Keratinocyte (primary cell): ENCODE results near the gene GPC3. TPM values are rescaled to one million over a fixed set of nuclear protein-coding genes. Genes with fewer than 3 reads are reported as not detected.

Source experiments
- DNase-seq: peaks from one replicate; pipeline ENCODE4 v3.0.0-alpha.2; 2011; ENCODE audit warnings: low read depth, missing footprints, low spot score
- FAIRE-seq: peaks from 2 replicates; lab custom pipeline; 2011; peaks lifted over from hg19 to GRCh38; lab: Jason Lieb, UNC
- H2AFZ ChIP-seq: 2 replicates; pipeline ENCODE4 v1.6.0; 2012; ENCODE audit warnings: low read length, control low read depth, inconsistent platforms; ENCODE audit not compliant: control insufficient read depth
- H3K27ac ChIP-seq: 2 replicates; pipeline ENCODE4 v1.5.1; 2011; ENCODE audit warnings: low read length; ENCODE audit not compliant: control insufficient read depth, insufficient read depth
- H3K27me3 ChIP-seq: 3 replicates; pipeline ENCODE4 v1.6.0; 2011; ENCODE audit warnings: low read length; ENCODE audit not compliant: control insufficient read depth, insufficient read depth; ENCODE audit errors: extremely low read depth
- H3K36me3 ChIP-seq, 2 experiments: 2 replicates in 1 of 2; 3 replicates in 1 of 2; pipeline ENCODE4 v1.5.1; 2011; ENCODE audit warnings: low read length in 2 of 2, mild to moderate bottlenecking in 1 of 2; ENCODE audit not compliant: control insufficient read depth in 2 of 2, insufficient read depth in 2 of 2; ENCODE audit errors: extremely low read depth in 1 of 2
- H3K4me1 ChIP-seq: 3 replicates; pipeline ENCODE4 v1.5.1; 2011; ENCODE audit warnings: low read length; ENCODE audit not compliant: control insufficient read depth, insufficient read depth; ENCODE audit errors: extremely low read depth
- H3K4me2 ChIP-seq: 3 replicates; pipeline ENCODE4 v1.6.0; 2011; ENCODE audit warnings: low read depth, low read length; ENCODE audit not compliant: control insufficient read depth, insufficient read depth; ENCODE audit errors: extremely low read depth
- H3K4me3 ChIP-seq, 3 experiments: fragments of 200-600 bp in 1 of 3; sonication (generic) in 1 of 3; 2 replicates in 2 of 3; 3 replicates in 1 of 3; pipeline ENCODE4 v1.5.1; 2011 to 2016; ENCODE audit warnings: low read length in 3 of 3, mild to moderate bottlenecking in 3 of 3, control low read depth in 2 of 3, inconsistent platforms in 1 of 3, low read depth in 1 of 3, mixed read lengths in 1 of 3, mixed run types in 1 of 3, moderate library complexity in 1 of 3; ENCODE audit not compliant: control insufficient read depth in 2 of 3, insufficient read depth in 2 of 3; ENCODE audit errors: extremely low read depth in 1 of 3
- H3K79me2 ChIP-seq: 2 replicates; pipeline ENCODE4 v1.6.0; 2012; ENCODE audit warnings: low read length; ENCODE audit not compliant: control insufficient read depth, insufficient read depth
- H3K9ac ChIP-seq: 3 replicates; pipeline ENCODE4 v1.6.0; 2011; ENCODE audit warnings: low read length; ENCODE audit not compliant: control insufficient read depth, insufficient read depth; ENCODE audit errors: extremely low read depth
- H3K9me1 ChIP-seq: 3 replicates; pipeline ENCODE4 v1.6.0; 2011; ENCODE audit warnings: low read length; ENCODE audit not compliant: control insufficient read depth, insufficient read depth; ENCODE audit errors: extremely low read depth
- H3K9me3 ChIP-seq: 2 replicates; pipeline ENCODE4 v1.5.1; 2012; ENCODE audit warnings: low read depth, low read length; ENCODE audit not compliant: control insufficient read depth
- H4K20me1 ChIP-seq: 3 replicates; pipeline ENCODE4 v1.6.0; 2011; ENCODE audit warnings: low read length; ENCODE audit not compliant: control insufficient read depth, insufficient read depth; ENCODE audit errors: extremely low read depth
- CTCF ChIP-seq, 3 experiments: IDR thresholded peaks in 1 of 3; conservative IDR thresholded peaks in 1 of 3; optimal IDR thresholded peaks in 1 of 3; 2 replicates in 2 of 3; 3 replicates in 1 of 3; pipeline versions ENCODE3 to v1.5.1; 2011; ENCODE audit warnings: low read length in 3 of 3, mild to moderate bottlenecking in 3 of 3, moderate library complexity in 2 of 3, control low read depth in 1 of 3, inconsistent platforms in 1 of 3; ENCODE audit not compliant: insufficient read depth in 2 of 3; ENCODE audit errors: extremely low read depth in 1 of 3
- EZH2 ChIP-seq: IDR thresholded peaks from one replicate; pipeline ENCODE4 v1.6.1; 2012; ENCODE audit warnings: inconsistent platforms, mild to moderate bottlenecking, low read length, moderate library complexity
- dilution Hi-C: fragments of 300-500 bp; cut with MboI; formaldehyde crosslinking; loops from one replicate; pipeline ENCODE4 v1.7.0; 2020; ENCODE audit warnings: low sequenced_read_pairs; ENCODE audit not compliant: extremely low pct_ligation_motif_present
- polyA plus RNA-seq, 5 experiments: library from polyadenylated mRNA; depleted of rRNA in 3 of 5; stranded (reverse) in 3 of 5; stranded (forward) in 1 of 5; unstranded in 1 of 5; fragments of >200 nt; gene quantifications; 1 replicate in 1 of 5; 2 replicates in 3 of 5; 3 replicates in 1 of 5; pipeline versions ENCODE4 v1.2.1 to v1.2.3, GENCODE V29; 2011 to 2012; ENCODE audit warnings: missing spikeins in 2 of 5, low read depth in 1 of 5, low replicate concordance in 1 of 5

The GPC3 gene
- polyA plus RNA-seq, 1 donor (not counting 4 experiments of a cell fraction or from before 2014, with no cell fraction given), result 0.03 TPM

DNA sequence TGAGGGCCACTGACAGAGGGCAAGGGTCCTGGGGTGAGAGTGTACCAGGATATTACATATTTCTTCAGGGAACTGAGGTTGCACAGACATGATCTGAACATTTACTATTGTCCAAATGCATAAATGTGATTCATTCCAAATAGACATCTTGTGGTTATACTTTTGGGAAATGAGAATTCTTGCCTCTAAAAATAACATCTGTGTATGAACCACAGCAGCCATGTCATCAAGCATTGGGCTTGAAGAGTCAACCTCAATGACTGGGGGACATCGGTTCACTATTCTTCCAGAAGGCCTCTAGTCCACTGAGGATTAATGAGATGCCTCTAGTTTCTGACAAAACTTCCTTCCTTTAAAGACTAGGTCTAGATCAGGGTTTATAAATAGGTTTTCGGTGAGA is 377.0 kb downstream of the GPC3 start:
- Histone ChIP-seq H3K27me3 (no peaks in the 10 kb centered on the region), H3K9me3 (no peaks in the 10 kb centered on the region), H2AFZ (no peak overlapping the region), H3K4me3 (no peak overlapping the region), H3K9me1 (no peaks in the 10 kb centered on the region), H3K4me1 (no peaks in the 10 kb centered on the region), H3K4me2 (no peak overlapping the region), H4K20me1 (no peaks in the 10 kb centered on the region), H3K79me2 (no peaks in the 10 kb centered on the region), H3K9ac (no peak overlapping the region), H3K27ac (no peak overlapping the region), H3K36me3 (no peaks in the 10 kb centered on the region)
- no peak for TF ChIP-seq EZH2
- TF ChIP-seq CTCF (optimal IDR thresholded peaks at IDR 0.05 in 1 of 3, IDR thresholded peaks at IDR 0.05 in 1 of 3, conservative IDR thresholded peaks at IDR 0.05 in 1 of 3; ENCODE audit: extremely low read depth in 1 of 3, insufficient read depth in 2 of 3, low read length in 3 of 3), result no peak
- dilution Hi-C loops, result no loop called here
- no peak for FAIRE-seq
- no peak for DNase-seq

GRCh38 chrX:133607419-133608348 is 377.7 kb downstream of the GPC3 start:
- Histone ChIP-seq H2AFZ (no peak overlapping the region), H3K79me2 (no peaks in the 10 kb centered on the region), H3K9me3 (no peaks in the 10 kb centered on the region), H3K27ac (no peak overlapping the region), H3K4me2 (no peak overlapping the region), H3K27me3 (no peaks in the 10 kb centered on the region), H4K20me1 (no peaks in the 10 kb centered on the region), H3K4me3 (no peak overlapping the region), H3K9ac (no peak overlapping the region), H3K9me1 (no peaks in the 10 kb centered on the region), H3K4me1 (no peaks in the 10 kb centered on the region), H3K36me3 (no peaks in the 10 kb centered on the region)
- FAIRE-seq (no peak), DNase-seq (no peak)
- no peak for TF ChIP-seq EZH2
- no peak for TF ChIP-seq CTCF (optimal IDR thresholded peaks at IDR 0.05 in 1 of 3, IDR thresholded peaks at IDR 0.05 in 1 of 3, conservative IDR thresholded peaks at IDR 0.05 in 1 of 3; ENCODE audit: extremely low read depth in 1 of 3, insufficient read depth in 2 of 3, low read length in 3 of 3)
- dilution Hi-C loops, result no loop called here
